ENCODE results near the gene KLF15.

Gene KLF15

DNA sequence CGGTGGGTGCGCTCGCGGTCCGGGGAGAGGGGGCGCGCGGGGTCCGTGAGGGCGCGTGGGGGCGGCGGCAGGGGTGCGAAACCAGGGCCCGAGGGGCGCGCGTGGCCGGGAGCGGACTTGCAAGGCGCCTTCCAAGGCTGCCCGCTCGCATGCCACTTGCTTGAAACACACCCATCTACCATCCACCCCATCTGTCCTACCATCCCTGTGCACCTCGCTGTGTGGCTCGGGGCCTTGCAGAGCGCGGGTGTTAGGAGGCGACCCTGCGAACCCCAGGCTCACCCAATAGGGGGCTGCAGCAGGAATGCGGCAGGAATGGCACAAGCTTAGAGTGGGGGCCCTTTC is 37.7 kb upstream of the KLF15 start:
- no peak overlapping the region for H3K4me3 ChIP-seq (ENCODE audit: low read depth, low read length)
- H3K27ac ChIP-seq (ENCODE audit: extremely low read depth, low read depth, low read length): no peak overlapping the region

DNA sequence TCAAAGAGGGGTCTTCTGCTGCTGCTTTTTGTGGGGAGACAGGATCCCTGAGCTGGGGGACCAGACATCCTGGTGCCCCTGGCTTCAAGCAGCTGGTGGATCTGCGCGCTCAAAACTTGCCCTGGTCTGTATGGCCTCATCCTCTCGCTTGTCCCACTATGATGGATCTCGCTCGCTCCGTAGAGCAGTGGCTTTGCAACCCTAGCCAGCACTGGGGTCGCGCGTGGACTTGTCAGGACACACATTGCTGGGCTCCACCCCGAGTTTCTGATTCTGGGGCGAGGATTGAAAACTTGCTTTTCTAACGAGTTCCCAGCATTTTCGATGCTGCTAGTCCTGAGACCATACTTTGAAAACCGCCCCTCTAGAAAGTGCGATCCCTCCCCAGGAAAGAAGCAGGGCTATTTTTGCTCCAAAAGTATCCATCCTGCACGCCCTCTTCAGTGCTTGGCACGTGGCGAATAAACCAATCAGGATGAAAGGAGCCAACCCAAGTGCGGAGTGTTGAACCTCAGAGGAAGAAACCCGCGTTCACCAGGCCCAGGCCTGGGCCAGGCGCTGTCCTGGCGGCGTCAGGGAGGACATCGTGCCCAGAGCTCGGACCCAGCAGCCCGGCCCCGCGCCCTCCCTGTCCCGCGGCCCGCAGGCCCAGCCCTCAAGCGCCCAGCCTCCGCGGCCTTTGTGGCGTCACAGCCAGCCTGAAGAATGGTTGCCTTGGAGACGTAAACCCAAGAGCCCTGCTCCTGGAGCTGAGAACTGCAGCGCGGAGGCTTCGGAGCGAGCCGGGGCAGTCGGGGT is 37.2 kb upstream of the KLF15 start, which contains the start of gene CFAP100:
Gene CFAP100 (plus strand): TSS at position 731 of the 798 bp plus-strand sequence. CDS start 1,092 bp downstream, outside the sequence.
- ChIA-PET CTCF (interaction anchor here (0.6 kb wide), 1 partner anchor 13 kb away, joined by 4 read pairs; no protein-coding TSS in a partner anchor), POLR2A (no interaction called here)
- Histone ChIP-seq H3K4me3 (ENCODE audit: low read depth, low read length) (no peak within 1 kb of the TSS), H3K27ac (ENCODE audit: extremely low read depth, low read depth, low read length) (no peak within 1 kb of the TSS), H3K4me1 (ENCODE audit: control insufficient read depth, insufficient read depth, low read length) (no peaks in the 10 kb centered on the region), H3K9me3 (ENCODE audit: control insufficient read depth, insufficient read depth, low read depth, low read length) (no peaks in the 10 kb centered on the region), H3K36me3 (ENCODE audit: control insufficient read depth in 2 of 2, insufficient read depth in 1 of 2, low read length in 2 of 2) (no peaks in the 10 kb centered on the region)
- TF ChIP-seq, protein P1, sequence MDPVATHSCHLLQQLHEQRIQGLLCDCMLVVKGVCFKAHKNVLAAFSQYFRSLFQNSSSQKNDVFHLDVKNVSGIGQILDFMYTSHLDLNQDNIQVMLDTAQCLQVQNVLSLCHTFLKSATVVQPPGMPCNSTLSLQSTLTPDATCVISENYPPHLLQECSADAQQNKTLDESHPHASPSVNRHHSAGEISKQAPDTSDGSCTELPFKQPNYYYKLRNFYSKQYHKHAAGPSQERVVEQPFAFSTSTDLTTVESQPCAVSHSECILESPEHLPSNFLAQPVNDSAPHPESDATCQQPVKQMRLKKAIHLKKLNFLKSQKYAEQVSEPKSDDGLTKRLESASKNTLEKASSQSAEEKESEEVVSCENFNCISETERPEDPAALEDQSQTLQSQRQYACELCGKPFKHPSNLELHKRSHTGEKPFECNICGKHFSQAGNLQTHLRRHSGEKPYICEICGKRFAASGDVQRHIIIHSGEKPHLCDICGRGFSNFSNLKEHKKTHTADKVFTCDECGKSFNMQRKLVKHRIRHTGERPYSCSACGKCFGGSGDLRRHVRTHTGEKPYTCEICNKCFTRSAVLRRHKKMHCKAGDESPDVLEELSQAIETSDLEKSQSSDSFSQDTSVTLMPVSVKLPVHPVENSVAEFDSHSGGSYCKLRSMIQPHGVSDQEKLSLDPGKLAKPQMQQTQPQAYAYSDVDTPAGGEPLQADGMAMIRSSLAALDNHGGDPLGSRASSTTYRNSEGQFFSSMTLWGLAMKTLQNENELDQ (tag by site-specific recombination; IDR thresholded peaks at IDR 0.05; ENCODE audit: low read depth): no peak
- TF ChIP-seq TCF7L2 (IDR thresholded peaks at IDR 0.05; ENCODE audit: borderline replicate concordance, low read depth, low read length): no peak

More for the DNA sequence above, 37.7 kb upstream of the KLF15 start:
- Histone ChIP-seq H3K36me3 (ENCODE audit: control insufficient read depth in 2 of 2, insufficient read depth in 1 of 2, low read length in 2 of 2) (no peaks in the 10 kb centered on the region), H3K9me3 (ENCODE audit: control insufficient read depth, insufficient read depth, low read depth, low read length) (no peaks in the 10 kb centered on the region), H3K4me1 (ENCODE audit: control insufficient read depth, insufficient read depth, low read length) (no peaks in the 10 kb centered on the region)
- no peak for TF ChIP-seq ZNF311 (tag by site-specific recombination; IDR thresholded peaks at IDR 0.05; ENCODE audit: borderline replicate concordance)
- TF ChIP-seq ZNF146 (tag by site-specific recombination; IDR thresholded peaks at IDR 0.05): no peak
- POLR2A ChIA-PET: no interaction called here
- CTCF ChIA-PET: no interaction called here

DNA sequence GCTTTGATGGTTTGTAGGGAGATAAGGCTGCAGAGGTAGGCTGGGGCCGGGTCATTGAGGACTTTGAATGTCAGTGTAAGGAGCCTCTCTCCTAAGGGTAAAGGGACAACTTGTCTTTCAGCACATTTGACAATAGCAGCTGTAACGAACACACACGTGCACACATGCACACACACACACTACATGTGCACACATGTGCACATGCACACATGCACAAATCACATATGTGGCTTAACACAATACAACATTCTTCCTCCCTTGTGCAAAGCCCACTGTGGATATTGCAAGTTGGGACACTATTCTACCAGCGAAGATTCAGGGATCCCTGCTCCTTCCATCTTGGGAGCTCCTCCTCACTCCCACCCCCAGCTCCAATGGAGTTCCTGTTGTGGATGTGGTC is 36.4 kb upstream of the KLF15 start:
- no peak overlapping the region for H3K27ac ChIP-seq (ENCODE audit: extremely low read depth, low read depth, low read length)
- ChIA-PET POLR2A (no interaction called here), CTCF (interaction anchor here (0.6 to 1.3 kb wide), 2 partner anchors 13 to 259 kb away, joined by 4 to 6 read pairs; no protein-coding TSS in a partner anchor)
- H3K9me3 ChIP-seq (ENCODE audit: control insufficient read depth, insufficient read depth, low read depth, low read length): no peaks in the 10 kb centered on the region
- no peaks in the 10 kb centered on the region for H3K36me3 ChIP-seq (ENCODE audit: control insufficient read depth in 2 of 2, insufficient read depth in 1 of 2, low read length in 2 of 2)
- TF ChIP-seq ZEB2 (tag by site-specific recombination; IDR thresholded peaks at IDR 0.05) (no peak), ZNF433 (tag by site-specific recombination; IDR thresholded peaks at IDR 0.05; ENCODE audit: low read depth) (no peak), KLF10 (tag by site-specific recombination; IDR thresholded peaks at IDR 0.05) (no peak), ZIC2 (tag by site-specific recombination; IDR thresholded peaks at IDR 0.05) (no peak), ZNF140 (tag by site-specific recombination; IDR thresholded peaks at IDR 0.05) (no peak), ZNF585B (tag by site-specific recombination; IDR thresholded peaks at IDR 0.05) (no peak), ZNF707 (tag by site-specific recombination; IDR thresholded peaks at IDR 0.05) (no peak), ZNF561 (tag by site-specific recombination; IDR thresholded peaks at IDR 0.05; ENCODE audit: borderline replicate concordance) (no peak), IKZF3 (tag by site-specific recombination; IDR thresholded peaks at IDR 0.05) (no peak)
- TF ChIP-seq, protein P2, sequence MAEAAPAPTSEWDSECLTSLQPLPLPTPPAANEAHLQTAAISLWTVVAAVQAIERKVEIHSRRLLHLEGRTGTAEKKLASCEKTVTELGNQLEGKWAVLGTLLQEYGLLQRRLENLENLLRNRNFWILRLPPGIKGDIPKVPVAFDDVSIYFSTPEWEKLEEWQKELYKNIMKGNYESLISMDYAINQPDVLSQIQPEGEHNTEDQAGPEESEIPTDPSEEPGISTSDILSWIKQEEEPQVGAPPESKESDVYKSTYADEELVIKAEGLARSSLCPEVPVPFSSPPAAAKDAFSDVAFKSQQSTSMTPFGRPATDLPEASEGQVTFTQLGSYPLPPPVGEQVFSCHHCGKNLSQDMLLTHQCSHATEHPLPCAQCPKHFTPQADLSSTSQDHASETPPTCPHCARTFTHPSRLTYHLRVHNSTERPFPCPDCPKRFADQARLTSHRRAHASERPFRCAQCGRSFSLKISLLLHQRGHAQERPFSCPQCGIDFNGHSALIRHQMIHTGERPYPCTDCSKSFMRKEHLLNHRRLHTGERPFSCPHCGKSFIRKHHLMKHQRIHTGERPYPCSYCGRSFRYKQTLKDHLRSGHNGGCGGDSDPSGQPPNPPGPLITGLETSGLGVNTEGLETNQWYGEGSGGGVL (tag by site-specific recombination; IDR thresholded peaks at IDR 0.05): no peak
- TF ChIP-seq, protein P3, sequence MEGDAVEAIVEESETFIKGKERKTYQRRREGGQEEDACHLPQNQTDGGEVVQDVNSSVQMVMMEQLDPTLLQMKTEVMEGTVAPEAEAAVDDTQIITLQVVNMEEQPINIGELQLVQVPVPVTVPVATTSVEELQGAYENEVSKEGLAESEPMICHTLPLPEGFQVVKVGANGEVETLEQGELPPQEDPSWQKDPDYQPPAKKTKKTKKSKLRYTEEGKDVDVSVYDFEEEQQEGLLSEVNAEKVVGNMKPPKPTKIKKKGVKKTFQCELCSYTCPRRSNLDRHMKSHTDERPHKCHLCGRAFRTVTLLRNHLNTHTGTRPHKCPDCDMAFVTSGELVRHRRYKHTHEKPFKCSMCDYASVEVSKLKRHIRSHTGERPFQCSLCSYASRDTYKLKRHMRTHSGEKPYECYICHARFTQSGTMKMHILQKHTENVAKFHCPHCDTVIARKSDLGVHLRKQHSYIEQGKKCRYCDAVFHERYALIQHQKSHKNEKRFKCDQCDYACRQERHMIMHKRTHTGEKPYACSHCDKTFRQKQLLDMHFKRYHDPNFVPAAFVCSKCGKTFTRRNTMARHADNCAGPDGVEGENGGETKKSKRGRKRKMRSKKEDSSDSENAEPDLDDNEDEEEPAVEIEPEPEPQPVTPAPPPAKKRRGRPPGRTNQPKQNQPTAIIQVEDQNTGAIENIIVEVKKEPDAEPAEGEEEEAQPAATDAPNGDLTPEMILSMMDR (tag by site-specific recombination; IDR thresholded peaks at IDR 0.05): no peak
- no peaks in the 10 kb centered on the region for H3K4me1 ChIP-seq (ENCODE audit: control insufficient read depth, insufficient read depth, low read length)
- no peak overlapping the region for H3K4me3 ChIP-seq (ENCODE audit: low read depth, low read length)
